ENCODE measurements around the gene JARID2.

DNA sequence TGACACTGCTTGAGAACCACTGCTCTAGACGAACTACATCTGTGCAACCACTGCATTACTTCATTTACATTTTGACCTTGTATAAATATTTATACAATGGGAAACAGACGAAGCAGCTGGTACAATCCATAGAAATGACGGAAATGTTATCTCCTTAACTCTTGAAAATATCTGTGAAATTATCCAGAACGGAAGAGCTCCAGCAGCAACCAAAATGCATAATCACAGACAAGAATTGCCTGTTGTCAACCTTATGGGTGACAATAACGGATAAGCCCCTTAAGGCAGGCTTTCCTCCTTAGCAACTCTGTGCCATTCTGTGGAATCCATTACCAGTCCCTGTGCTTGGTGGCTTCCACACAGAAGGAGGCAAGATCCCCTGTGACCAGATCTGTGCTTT is 301.5 kb downstream of the JARID2 start:
- no peak for TF ChIP-seq EP300 (IDR thresholded peaks at IDR 0.05)
- TF ChIP-seq, protein P1, sequence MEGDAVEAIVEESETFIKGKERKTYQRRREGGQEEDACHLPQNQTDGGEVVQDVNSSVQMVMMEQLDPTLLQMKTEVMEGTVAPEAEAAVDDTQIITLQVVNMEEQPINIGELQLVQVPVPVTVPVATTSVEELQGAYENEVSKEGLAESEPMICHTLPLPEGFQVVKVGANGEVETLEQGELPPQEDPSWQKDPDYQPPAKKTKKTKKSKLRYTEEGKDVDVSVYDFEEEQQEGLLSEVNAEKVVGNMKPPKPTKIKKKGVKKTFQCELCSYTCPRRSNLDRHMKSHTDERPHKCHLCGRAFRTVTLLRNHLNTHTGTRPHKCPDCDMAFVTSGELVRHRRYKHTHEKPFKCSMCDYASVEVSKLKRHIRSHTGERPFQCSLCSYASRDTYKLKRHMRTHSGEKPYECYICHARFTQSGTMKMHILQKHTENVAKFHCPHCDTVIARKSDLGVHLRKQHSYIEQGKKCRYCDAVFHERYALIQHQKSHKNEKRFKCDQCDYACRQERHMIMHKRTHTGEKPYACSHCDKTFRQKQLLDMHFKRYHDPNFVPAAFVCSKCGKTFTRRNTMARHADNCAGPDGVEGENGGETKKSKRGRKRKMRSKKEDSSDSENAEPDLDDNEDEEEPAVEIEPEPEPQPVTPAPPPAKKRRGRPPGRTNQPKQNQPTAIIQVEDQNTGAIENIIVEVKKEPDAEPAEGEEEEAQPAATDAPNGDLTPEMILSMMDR (IDR thresholded peaks at IDR 0.05): no peak

Data from sigmoid colon (tissue), 4 donors.